H1 (cell line): ENCODE measurements around the gene FOXC1. TPM values are rescaled to one million over a fixed set of nuclear protein-coding genes. Genes with fewer than 3 reads are reported as not detected.

Experiments used
- CTCF ChIA-PET: fragments of 300-600 bp; sonication (Branson Sonifier 250); formaldehyde crosslinking; loops from one replicate; lab custom pipeline; 2021; ENCODE audit not compliant: partially characterized antibody; lab: Charles Lee
- POLR2A ChIA-PET: fragments of 300-600 bp; sonication (Branson Sonifier 250); formaldehyde crosslinking; loops from one replicate; lab custom pipeline; 2021; ENCODE audit warnings: inconsistent platforms; ENCODE audit not compliant: partially characterized antibody; lab: Charles Lee
- DNase-seq, 2 experiments: peaks; one replicate each; pipeline versions ENCODE4 v3.0.0 to v3.0.0-alpha.2; 2010 to 2022; ENCODE audit warnings: low spot score in 2 of 2, low read depth in 1 of 2, mixed read lengths in 1 of 2
- FAIRE-seq: peaks from 2 replicates; lab custom pipeline; 2011; peaks lifted over from hg19 to GRCh38; lab: Jason Lieb, UNC
- H2AFZ ChIP-seq: 2 replicates; pipeline ENCODE4 v1.8.1; 2012; ENCODE audit warnings: low read length, inconsistent platforms
- H2AK5ac ChIP-seq: 2 replicates; pipeline ENCODE4 v1.6.1; 2013; ENCODE audit warnings: low read depth, low read length
- H2BK120ac ChIP-seq: replicated peaks from 2 replicates; pipeline ENCODE3; 2013; ENCODE audit warnings: low read depth, low read length, inconsistent platforms
- H2BK12ac ChIP-seq: 2 replicates; pipeline ENCODE4 v1.6.1; 2013; ENCODE audit warnings: low read depth, low read length
- H2BK15ac ChIP-seq: 2 replicates; pipeline ENCODE4 v1.6.1; 2013; ENCODE audit warnings: low read length
- H2BK20ac ChIP-seq: 2 replicates; pipeline ENCODE4 v1.6.1; 2013; ENCODE audit warnings: low read length
- H2BK5ac ChIP-seq: 2 replicates; pipeline ENCODE4 v1.6.1; 2013; ENCODE audit warnings: low read depth, low read length
- H3K14ac ChIP-seq: 2 replicates; pipeline ENCODE4 v1.6.1; 2013; ENCODE audit warnings: inconsistent platforms; ENCODE audit not compliant: insufficient read length
- H3K18ac ChIP-seq: 2 replicates; pipeline ENCODE4 v1.6.1; 2013; ENCODE audit warnings: low read length; ENCODE audit errors: extremely low read depth
- H3K23ac ChIP-seq: 2 replicates; pipeline ENCODE4 v1.6.1; 2013; ENCODE audit warnings: inconsistent platforms; ENCODE audit not compliant: insufficient read length
- H3K23me2 ChIP-seq: 2 replicates; pipeline ENCODE4 v1.6.1; 2013; ENCODE audit warnings: low read depth, low read length
- H3K27ac ChIP-seq: 2 replicates; pipeline ENCODE4 v1.6.1; 2011; ENCODE audit warnings: low read depth, low read length, inconsistent platforms
- H3K27me3 ChIP-seq, 4 experiments: replicated peaks in 1 of 4; 1 replicate in 1 of 4; 2 replicates in 3 of 4; pipeline versions ENCODE4 v1.6.1 to v1.8.1; 2011 to 2013; ENCODE audit warnings: low read length in 3 of 4, mild to moderate bottlenecking in 3 of 4, inconsistent platforms in 2 of 4, mixed read lengths in 2 of 4, moderate library complexity in 1 of 4; ENCODE audit not compliant: control insufficient read depth in 3 of 4, insufficient read depth in 3 of 4; ENCODE audit errors: extremely low read depth in 1 of 4
- H3K36me3 ChIP-seq, 4 experiments: 2 replicates each; pipeline versions ENCODE4 v1.6.1 to v1.8.1; 2011 to 2013; ENCODE audit warnings: mild to moderate bottlenecking in 4 of 4, low read length in 3 of 4, moderate library complexity in 2 of 4, control low read depth in 1 of 4, inconsistent platforms in 1 of 4; ENCODE audit not compliant: insufficient read depth in 4 of 4, control insufficient read depth in 2 of 4
- H3K4ac ChIP-seq: replicated peaks from 2 replicates; pipeline ENCODE3; 2013; ENCODE audit warnings: low read length, low read depth, mixed read lengths, inconsistent platforms; ENCODE audit not compliant: insufficient read length
- H3K4me1 ChIP-seq, 4 experiments: replicated peaks in 1 of 4; 1 replicate in 1 of 4; 2 replicates in 3 of 4; pipeline versions ENCODE4 v1.6.1 to v1.8.1; 2011 to 2013; ENCODE audit warnings: low read length in 3 of 4, inconsistent platforms in 2 of 4, mixed read lengths in 1 of 4; ENCODE audit not compliant: insufficient read depth in 4 of 4, control insufficient read depth in 3 of 4
- H3K4me2 ChIP-seq, 2 experiments: 2 replicates each; pipeline versions ENCODE4 v1.6.1 to v1.8.1; 2011 to 2013; ENCODE audit warnings: low read depth in 2 of 2, low read length in 2 of 2, control low read depth in 1 of 2, inconsistent platforms in 1 of 2, mild to moderate bottlenecking in 1 of 2; ENCODE audit not compliant: insufficient read depth in 1 of 2
- H3K4me3 ChIP-seq, 4 experiments: fragments of 200-600, 300-600 bp in 1 of 4; sonication (generic), shearing (Covaris generic), sonication (Bioruptor Twin) in 1 of 4; 2 replicates each; pipeline versions ENCODE4 v1.5.1 to v1.8.1; 2011 to 2016; ENCODE audit warnings: low read length in 4 of 4, low read depth in 3 of 4, control low read depth in 2 of 4, inconsistent platforms in 2 of 4, mild to moderate bottlenecking in 2 of 4, mixed read lengths in 1 of 4, moderate library complexity in 1 of 4; ENCODE audit not compliant: insufficient read depth in 2 of 4; ENCODE audit errors: extremely low read depth in 1 of 4
- H3K56ac ChIP-seq: replicated peaks from 2 replicates; pipeline ENCODE3; 2013; ENCODE audit warnings: low read depth, mild to moderate bottlenecking, mixed read lengths, low read length, inconsistent platforms; ENCODE audit not compliant: insufficient read length
- H3K79me1 ChIP-seq: 2 replicates; pipeline ENCODE4 v1.6.1; 2013; ENCODE audit warnings: low read depth, low read length, control low read depth
- H3K79me2 ChIP-seq, 2 experiments: 2 replicates each; pipeline versions ENCODE4 v1.6.1 to v1.8.1; 2012 to 2013; ENCODE audit warnings: low read length in 2 of 2, mild to moderate bottlenecking in 2 of 2, inconsistent platforms in 1 of 2; ENCODE audit not compliant: insufficient read depth in 2 of 2, control insufficient read depth in 1 of 2
- H3K9ac ChIP-seq, 4 experiments: replicated peaks in 1 of 4; 1 replicate in 1 of 4; 2 replicates in 3 of 4; pipeline versions ENCODE4 v1.6.1 to v1.8.1; 2011 to 2013; ENCODE audit warnings: low read depth in 3 of 4, low read length in 3 of 4, control low read depth in 2 of 4, mild to moderate bottlenecking in 2 of 4, moderate library complexity in 2 of 4, inconsistent platforms in 1 of 4; ENCODE audit errors: extremely low read depth in 1 of 4
- H3K9me3 ChIP-seq, 2 experiments: 2 replicates each; pipeline versions ENCODE4 v1.6.1 to v1.8.1; 2012 to 2013; ENCODE audit warnings: mild to moderate bottlenecking in 2 of 2, moderate library complexity in 2 of 2, control low read depth in 1 of 2, inconsistent platforms in 1 of 2, low read depth in 1 of 2, low read length in 1 of 2, mixed read lengths in 1 of 2; ENCODE audit not compliant: insufficient read depth in 2 of 2
- H4K20me1 ChIP-seq, 2 experiments: replicated peaks in 1 of 2; 2 replicates each; pipeline versions ENCODE3 to v1.8.1; 2011 to 2013; ENCODE audit warnings: inconsistent platforms in 2 of 2, low read length in 2 of 2, mild to moderate bottlenecking in 1 of 2; ENCODE audit not compliant: insufficient read depth in 2 of 2, control insufficient read depth in 1 of 2
- H4K5ac ChIP-seq: 2 replicates; pipeline ENCODE4 v1.6.1; 2013; ENCODE audit warnings: low read length, low read depth, mixed read lengths, inconsistent platforms; ENCODE audit not compliant: insufficient read length
- H4K8ac ChIP-seq: 2 replicates; pipeline ENCODE4 v1.8.0; 2013; ENCODE audit warnings: mild to moderate bottlenecking, moderate library complexity, low read length, inconsistent platforms; ENCODE audit not compliant: insufficient read depth; ENCODE audit errors: extremely low read depth
- H4K91ac ChIP-seq: replicated peaks from 2 replicates; pipeline ENCODE3; 2013; ENCODE audit warnings: low read length, mixed read lengths, inconsistent platforms; ENCODE audit not compliant: insufficient read length
- CHD2 ChIP-seq: IDR thresholded peaks from 2 replicates; pipeline ENCODE4 v1.6.1; 2012; ENCODE audit warnings: low read length, improper control_type of control experiment
- HDAC6 ChIP-seq: IDR thresholded peaks from one replicate; pipeline ENCODE4 v1.7.1; 2012; ENCODE audit warnings: low read depth, mild to moderate bottlenecking, inconsistent platforms, low read length, moderate library complexity
- SP2 ChIP-seq: IDR thresholded peaks from 2 replicates; pipeline ENCODE4 v1.6.1; 2012; ENCODE audit warnings: mild to moderate bottlenecking, low read length, inconsistent platforms
- SUZ12 ChIP-seq: fragments of 200-600 bp; sonication (generic); IDR thresholded peaks from 2 replicates; pipeline ENCODE4 v1.6.1; 2012; ENCODE audit warnings: mild to moderate bottlenecking, inconsistent platforms, low read length, moderate library complexity, mixed read lengths
- TCF12 ChIP-seq: IDR thresholded peaks from 2 replicates; pipeline ENCODE4 v1.6.1; 2011; ENCODE audit warnings: low read depth, mild to moderate bottlenecking, low read length
- ZNF274 ChIP-seq: IDR thresholded peaks from 2 replicates; pipeline ENCODE4 v1.7.0; 2012; ENCODE audit warnings: low read length, borderline replicate concordance; ENCODE audit errors: extremely low read depth
- WGBS, 2 experiments: shearing (Covaris generic) in 1 of 2; methylation state at CpG; one replicate each; pipeline versions ENCODE4 v1.1.6 to v1.1.7; 2013 to 2015; ENCODE audit warnings: low lambda C conversion rate in 2 of 2, mixed read lengths in 2 of 2, inconsistent platforms in 1 of 2, low coverage in 1 of 2, missing lambda C conversion rate in 1 of 2; ENCODE audit not compliant: insufficient replicate concordance in 2 of 2, insufficient coverage in 1 of 2, insufficient read length in 1 of 2; ENCODE audit errors: extremely low coverage in 1 of 2, missing lambda C conversion rate in 1 of 2; 5-methylcytosine and 5-hydroxymethylcytosine counted together
- long read RNA-seq, 2 experiments: library from RNA in 1 of 2; library from capped mRNA in 1 of 2; stranded (forward); transcript quantifications; one replicate each; pipeline ENCODE4 v2.0.0, GENCODE V29; 2021; ENCODE audit warnings: inconsistent platforms in 1 of 2
- polyA minus RNA-seq, 3 experiments: library from RNA; depleted of rRNA, polyadenylated mRNA; stranded (reverse); fragments of >200 nt; gene quantifications; 1 replicate in 2 of 3; 2 replicates in 1 of 3; pipeline ENCODE4 v1.2.3, GENCODE V29; 2011
- polyA plus RNA-seq, 7 experiments: library from polyadenylated mRNA; depleted of rRNA in 3 of 7; stranded (reverse) in 5 of 7; unstranded in 2 of 7; fragments of >200 nt in 5 of 7; fragments of 200-250 nt in 2 of 7; gene quantifications; 1 replicate in 5 of 7; 2 replicates in 1 of 7; 4 replicates in 1 of 7; pipeline versions ENCODE4 v1.2.1 to v1.2.3, GENCODE V29; 2011 to 2013; ENCODE audit warnings: missing spikeins in 2 of 7, mixed read lengths in 2 of 7
- total RNA-seq: library from RNA; stranded (reverse); fragmentation: NEBNext Ultra II Directional; extraction: Animal tissue kit (Norgen Biotek cat#: 25700); gene quantifications from 2 replicates; pipeline ENCODE4 v1.2.1, GENCODE V29; 2021

Gene FOXC1
- 0.13 and 0.22 TPM in 2 replicates for total RNA-seq
- polyA plus RNA-seq (2011; rRNA removed): 0.05 TPM in 1 of 2 replicates, not detected in the other
- 0.09 TPM for polyA plus RNA-seq (2011; cell fraction: cytosol; rRNA removed)
- 0.03 TPM for polyA plus RNA-seq (2011; cell fraction: nucleus; rRNA removed)
- 0.05 to 0.07 TPM in 2 of 4 replicates, not detected in the others for polyA plus RNA-seq (2012, experiment 1 of 2)
- polyA plus RNA-seq (2012, experiment 2 of 2): 0.13 TPM
- polyA plus RNA-seq (2013, experiment 1 of 2): 0.10 TPM
- polyA plus RNA-seq (2013, experiment 2 of 2): 0.06 TPM
- polyA minus RNA-seq (2011; rRNA and poly(A)+ RNA removed): 0.10 TPM in 1 of 2 replicates, not detected in the other
- not detected for polyA minus RNA-seq (2011; cell fraction: cytosol; rRNA and poly(A)+ RNA removed)
- polyA minus RNA-seq (2011; cell fraction: nucleus; rRNA and poly(A)+ RNA removed): 0.40 TPM
- long read RNA-seq, experiment 1: 0 reads
- long read RNA-seq, experiment 2: 0 reads

DNA sequence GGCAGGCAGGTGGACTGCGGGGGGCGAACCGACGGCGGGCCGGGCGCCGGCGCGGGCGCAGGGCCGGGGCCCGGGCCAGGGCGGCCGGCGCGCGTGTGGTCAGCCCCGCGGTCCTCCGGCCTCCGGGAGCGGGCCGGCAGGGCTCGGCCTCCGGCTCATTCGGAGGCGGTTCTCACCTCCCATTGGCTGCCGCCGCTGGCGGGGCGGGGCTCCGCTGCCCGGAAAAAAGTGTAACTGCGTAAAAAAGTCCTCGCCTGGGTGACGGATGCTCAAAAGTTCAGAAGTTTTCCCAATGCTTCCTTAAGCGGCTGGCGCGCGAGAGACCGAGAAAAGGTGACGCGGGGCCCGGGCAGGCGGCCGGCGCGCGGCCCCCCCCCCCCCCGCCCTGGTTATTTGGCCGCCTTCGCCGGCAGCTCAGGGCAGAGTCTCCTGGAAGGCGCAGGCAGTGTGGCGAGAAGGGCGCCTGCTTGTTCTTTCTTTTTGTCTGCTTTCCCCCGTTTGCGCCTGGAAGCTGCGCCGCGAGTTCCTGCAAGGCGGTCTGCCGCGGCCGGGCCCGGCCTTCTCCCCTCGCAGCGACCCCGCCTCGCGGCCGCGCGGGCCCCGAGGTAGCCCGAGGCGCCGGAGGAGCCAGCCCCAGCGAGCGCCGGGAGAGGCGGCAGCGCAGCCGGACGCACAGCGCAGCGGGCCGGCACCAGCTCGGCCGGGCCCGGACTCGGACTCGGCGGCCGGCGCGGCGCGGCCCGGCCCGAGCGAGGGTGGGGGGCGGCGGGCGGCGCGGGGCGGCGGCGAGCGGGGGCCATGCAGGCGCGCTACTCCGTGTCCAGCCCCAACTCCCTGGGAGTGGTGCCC lies at the start of gene FOXC1:
TSS of gene FOXC1 (plus strand) at position 268 of the 849 bp plus-strand sequence. CDS start at position 799, 531 bp downstream.
- ChIA-PET POLR2A (interaction anchor here (0.6 kb wide), 1 partner anchor 266 kb away, joined by 5 read pairs; no protein-coding TSS in a partner anchor), CTCF (interaction anchor here (1.9 kb wide), 1 partner anchor 14 kb away, joined by 9 read pairs; no protein-coding TSS in a partner anchor)
- no peak within 1 kb of the TSS for H3K23ac ChIP-seq
- no peak within 1 kb of the TSS for H3K27ac ChIP-seq
- H4K5ac ChIP-seq: no peak within 1 kb of the TSS
- no peaks in the 10 kb centered on the region; a peak in 1 of 4 replicates for H3K9me3 ChIP-seq
- TF ChIP-seq HDAC6 (no peak), TCF12 (no peak), SUZ12 (no peak), ZNF274 (no peak), CHD2 (no peak), SP2 (no peak)
- TF ChIP-seq, all 59 proteins: peak for 0
- no peak within 1 kb of the TSS; the same call in 1 of the 2 replicates for H2BK15ac ChIP-seq
- H4K91ac ChIP-seq: peak within 1 kb of the TSS; percentile 27
- H3K14ac ChIP-seq: no peak within 1 kb of the TSS
- peaks cover 0 to 20% (median 0%) of the 10 kb centered on the region in 4 experiments; a peak in 1 of 8 replicates for H3K36me3 ChIP-seq
- peaks cover 11 to 17% of the 10 kb centered on the region in 2 experiments for H4K20me1 ChIP-seq
- H2BK5ac ChIP-seq: no peak within 1 kb of the TSS; the same call in 1 of the 2 replicates
- peaks cover 82 to 100% (median 91%) of the 10 kb centered on the region in 4 experiments for H3K27me3 ChIP-seq
- H4K8ac ChIP-seq: peak within 1 kb of the TSS; percentile 45
- no peak within 1 kb of the TSS for H2BK120ac ChIP-seq
- peaks cover 22% of the 10 kb centered on the region; the same call in 1 of the 2 replicates for H3K23me2 ChIP-seq
- no peak within 1 kb of the TSS; the same call in 1 of the 2 replicates for H3K18ac ChIP-seq
- no peak within 1 kb of the TSS for H2BK20ac ChIP-seq
- peak within 1 kb of the TSS; percentile 17 to 60 (median 26); a peak in 7 of 8 replicates for H3K4me3 ChIP-seq
- H3K9ac ChIP-seq: no peak within 1 kb of the TSS
- FAIRE-seq (no peak), DNase-seq (no peak)
- peak within 1 kb of the TSS; percentile 68; the same call in 1 of the 2 replicates for H2BK12ac ChIP-seq
- no peak within 1 kb of the TSS for H2AFZ ChIP-seq
- no peak within 1 kb of the TSS for H3K56ac ChIP-seq
- no peak within 1 kb of the TSS for H3K4ac ChIP-seq
- H3K79me2 ChIP-seq: no peaks in the 10 kb centered on the region
- no peak within 1 kb of the TSS for H2AK5ac ChIP-seq
- peaks cover 14 to 46% (median 22%) of the 10 kb centered on the region in 4 experiments for H3K4me1 ChIP-seq
- H3K4me2 ChIP-seq: peak within 1 kb of the TSS; percentile 81 to 93
- H3K79me1 ChIP-seq: no peaks in the 10 kb centered on the region
- WGBS, 2 experiments: 3% methylated on average over 33 of the region's 115 CpGs; no CpG with 5 or more reads in 1 of the 2 experiments
